Transverse colon (tissue), 4 donors: ENCODE data around the gene CEP250. TPM values are rescaled to one million over a fixed set of nuclear protein-coding genes. Genes with fewer than 3 reads are reported as not detected.
"Not testable (repeated sequence)": the region's sequence is repeated elsewhere in the genome, so short reads cannot be mapped to it uniquely, and the experiment has no call there.

Source experiments
- DNase-seq: peaks from one replicate; pipeline ENCODE4 v3.0.0-alpha.2; 2019
- H3K27ac ChIP-seq, 4 donors: fragments of 200-600 bp; sonication (generic); 2 replicates each; pipeline ENCODE4 v1.5.1; 2016 to 2018; ENCODE audit warnings: inconsistent platforms in 4 of 4
- H3K27me3 ChIP-seq: fragments of 200-600 bp; sonication (generic); 2 replicates; pipeline ENCODE4 v1.5.1; 2017; ENCODE audit warnings: inconsistent platforms
- H3K36me3 ChIP-seq, 4 donors: fragments of 200-600 bp; sonication (generic); 2 replicates each; pipeline ENCODE4 v1.5.1; 2017 to 2019; ENCODE audit warnings: inconsistent platforms in 4 of 4
- H3K4me1 ChIP-seq, 4 donors: fragments of 200-600 bp; sonication (generic); 2 replicates each; pipeline ENCODE4 v1.5.1; 2017 to 2020; ENCODE audit warnings: inconsistent platforms in 4 of 4
- H3K4me3 ChIP-seq, 4 donors: fragments of 200-600 bp; sonication (generic); 1 replicate in 1 of 4; 2 replicates in 3 of 4; pipeline versions ENCODE4 v1.5.1 to v1.6.1; 2017 to 2019; ENCODE audit warnings: inconsistent platforms in 4 of 4
- H3K9me3 ChIP-seq, 2 donors: fragments of 200-600 bp; sonication (generic); 2 replicates each; pipeline ENCODE4 v1.5.1; 2017 to 2019; ENCODE audit warnings: inconsistent platforms in 2 of 2
- CTCF ChIP-seq, 5 experiments: fragments of 200-600 bp in 3 of 5; fragments of 450-650 bp in 2 of 5; sonication (generic) in 3 of 5; IDR thresholded peaks; 1 replicate in 2 of 5; 2 replicates in 3 of 5; pipeline ENCODE4 v1.5.1; 2016 to 2017; ENCODE audit warnings: antibody characterized with exemption in 5 of 5, inconsistent platforms in 3 of 5, mild to moderate bottlenecking in 2 of 5, moderate library complexity in 1 of 5
- EP300 ChIP-seq: sonication (generic); formaldehyde crosslinking; IDR thresholded peaks from one replicate; pipeline ENCODE4 v1.6.1; 2017; ENCODE audit warnings: antibody characterized with exemption, low read depth
- POLR2A ChIP-seq: fragments of 450-650 bp; IDR thresholded peaks from one replicate; pipeline ENCODE4 v1.6.1; 2016; ENCODE audit warnings: antibody characterized with exemption, mild to moderate bottlenecking, moderate library complexity
- POLR2AphosphoS5 ChIP-seq, 3 donors: sonication (generic); formaldehyde crosslinking; IDR thresholded peaks; one replicate each; pipeline ENCODE4 v1.6.1; 2016; ENCODE audit warnings: antibody characterized with exemption in 3 of 3
- WGBS, 2 donors: methylation state at CpG; one replicate each; pipeline ENCODE4 v1.1.5; 2018; ENCODE audit warnings: low coverage in 1 of 2; 5-methylcytosine and 5-hydroxymethylcytosine counted together
- in situ Hi-C, 4 donors: fragments of 200-750 bp; cut with MboI; loops; one replicate each; pipeline versions ENCODE4 v1.15.0 to v1.15.1; 2017; ENCODE audit warnings: low sequenced_read_pairs in 3 of 4, low pct_ligation_motif_present in 1 of 4, low pct_unique_long_range_greater_than_20kb in 1 of 4
- intact Hi-C: fragments of 100-400 bp; cut with DNase I; formaldehyde crosslinking; loops from one replicate; pipeline ENCODE4 v1.15.1; 2023; ENCODE audit warnings: low total_unique reads
- total RNA-seq, 4 donors: library from RNA; depleted of rRNA; stranded (reverse); fragments of >200 nt; gene quantifications; one replicate each; pipeline ENCODE4 v1.1.0, GENCODE V29; 2016

CEP250 gene
- total RNA-seq, 4 donors from 2014 or later, result 22.8 to 38.6 (median 28.7) TPM

- no peaks in the 10 kb centered on the region for H3K27me3 ChIP-seq
- TF ChIP-seq CTCF (IDR thresholded peaks at IDR 0.05), result no peak
- TF ChIP-seq POLR2AphosphoS5 (IDR thresholded peaks at IDR 0.05), result no peak
- no peak for TF ChIP-seq POLR2A
- TF ChIP-seq EP300, result no peak
- no peaks in the 10 kb centered on the region for H3K9me3 ChIP-seq
- no peaks in the 10 kb centered on the region for H3K4me1 ChIP-seq
- in situ Hi-C loops, result no loop called here
- intact Hi-C loops, result no loop called here
- no peak overlapping the region for H3K27ac ChIP-seq
- no peak for DNase-seq
- no peak overlapping the region for H3K4me3 ChIP-seq
- H3K36me3 ChIP-seq, result no peaks in the 10 kb centered on the region
- WGBS, 2 donors, result 75% methylated on average over 1 of the region's 1 CpG; no CpG with 5 or more reads in 1 of the 2 donors
Measured at GRCh38 chr20:35517125-35517524, 61.7 kb downstream of the CEP250 start.

- H3K36me3 ChIP-seq, H3K9me3 ChIP-seq, H3K4me1 ChIP-seq, H3K4me3 ChIP-seq, intact Hi-C loops, in situ Hi-C loops, DNase-seq, H3K27me3 ChIP-seq, H3K27ac ChIP-seq: not testable (repeated sequence)
- 54 to 92% methylated on average over 3 to 5 of the region's 5 CpGs for WGBS, 2 donors
Measured at GRCh38 chr20:35517767-35518166, 62.4 kb downstream of the CEP250 start.

GRCh38 chr20:35518955-35519354 lies 63.6 kb downstream of the CEP250 start:
- in situ Hi-C loops (no loop called here), intact Hi-C loops (no loop called here)
- Histone ChIP-seq H3K4me3 (no peak overlapping the region), H3K4me1 (no peaks in the 10 kb centered on the region), H3K9me3 (no peaks in the 10 kb centered on the region), H3K27ac (no peak overlapping the region), H3K36me3 (no peaks in the 10 kb centered on the region), H3K27me3 (no peaks in the 10 kb centered on the region)
- no peak for DNase-seq
- 90 to 92% methylated on average over 5 to 9 of the region's 9 CpGs for WGBS, 2 donors
- TF ChIP-seq EP300 (no peak), CTCF (IDR thresholded peaks at IDR 0.05) (no peak)

GRCh38 chr20:35523298-35523888 lies 68.0 kb downstream of the CEP250 start:
- WGBS, 2 donors, result 71% methylated on average over 6 of the region's 6 CpGs; no CpG with 5 or more reads in 1 of the 2 donors
- no peak for DNase-seq
- no peaks in the 10 kb centered on the region for H3K36me3 ChIP-seq
- intact Hi-C loops (no loop called here), in situ Hi-C loops (no loop called here)
- no peaks in the 10 kb centered on the region for H3K27me3 ChIP-seq
- H3K4me3 ChIP-seq, result no peak overlapping the region
- H3K9me3 ChIP-seq, result no peaks in the 10 kb centered on the region
- H3K27ac ChIP-seq, result no peak overlapping the region
- no peak for TF ChIP-seq POLR2AphosphoS5 (IDR thresholded peaks at IDR 0.05)
- TF ChIP-seq CTCF (IDR thresholded peaks at IDR 0.05), result peak in 3 of 5 experiments; percentile 30 to 43 (median 30)
- H3K4me1 ChIP-seq, result no peaks in the 10 kb centered on the region

GRCh38 chr20:35525639-35526038 lies 70.2 kb downstream of the CEP250 start:
- no peak overlapping the region for H3K4me3 ChIP-seq
- TF ChIP-seq POLR2AphosphoS5 (IDR thresholded peaks at IDR 0.05) (no peak), CTCF (IDR thresholded peaks at IDR 0.05) (no peak), EP300 (no peak), POLR2A (no peak)
- WGBS, 2 donors, result 91% methylated on average over 1 of the region's 1 CpG; no CpG with 5 or more reads in 1 of the 2 donors

More at GRCh38 chr20:35525639-35526038, 70.2 kb downstream of the CEP250 start:
- in situ Hi-C loops (no loop called here), intact Hi-C loops (no loop called here)
- H3K27ac ChIP-seq, result no peak overlapping the region
- H3K9me3 ChIP-seq, result no peaks in the 10 kb centered on the region
- DNase-seq, result no peak
- H3K4me1 ChIP-seq, result no peaks in the 10 kb centered on the region
- H3K27me3 ChIP-seq, result no peaks in the 10 kb centered on the region
- H3K36me3 ChIP-seq, result no peaks in the 10 kb centered on the region
